ENCODE data around the gene SNX20.

SNX20 gene

DNA sequence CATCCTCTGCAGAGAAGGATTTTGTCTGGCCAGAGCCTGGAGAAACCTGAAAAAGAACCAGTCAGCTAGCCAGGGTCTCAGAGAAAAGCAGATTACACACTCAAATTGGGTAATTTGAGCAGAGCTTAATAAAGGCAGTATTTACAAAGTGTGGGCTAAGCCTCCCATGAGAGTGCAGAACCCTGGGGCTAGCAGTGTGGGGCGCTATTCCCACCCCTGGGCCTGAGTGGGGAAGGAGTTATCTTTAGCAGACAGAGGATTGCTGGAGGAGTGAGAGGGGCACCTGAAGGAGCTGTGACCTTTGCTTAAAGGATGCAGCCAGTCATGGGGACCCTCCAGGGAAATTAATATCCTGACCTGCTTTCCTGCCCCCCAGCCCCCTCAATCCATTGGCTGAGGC is 46.2 kb downstream of the SNX20 start:
- no peak for DNase-seq (ENCODE audit: low read depth in 2 of 2)

DNA sequence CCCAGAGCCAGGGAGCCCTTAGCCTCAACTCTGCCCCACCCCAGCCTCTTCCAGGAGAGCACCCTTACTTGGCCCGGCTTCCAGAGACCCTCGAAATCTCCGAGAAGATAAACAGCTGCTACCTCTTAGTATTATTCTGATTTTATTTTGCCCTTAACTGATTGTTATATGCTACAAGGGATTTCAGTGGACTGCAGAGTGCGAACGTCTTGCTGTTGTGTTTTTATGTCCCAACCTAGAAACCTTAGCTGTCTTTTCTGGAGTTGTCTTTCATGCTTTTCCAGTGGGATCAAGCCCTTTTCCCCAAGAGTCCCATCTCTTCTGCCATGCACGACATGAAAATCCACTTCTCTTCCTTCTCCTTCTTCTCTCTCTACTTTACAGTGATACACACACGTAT is 47.0 kb downstream of the SNX20 start:
- DNase-seq (ENCODE audit: low read depth in 2 of 2), result no peak

DNA sequence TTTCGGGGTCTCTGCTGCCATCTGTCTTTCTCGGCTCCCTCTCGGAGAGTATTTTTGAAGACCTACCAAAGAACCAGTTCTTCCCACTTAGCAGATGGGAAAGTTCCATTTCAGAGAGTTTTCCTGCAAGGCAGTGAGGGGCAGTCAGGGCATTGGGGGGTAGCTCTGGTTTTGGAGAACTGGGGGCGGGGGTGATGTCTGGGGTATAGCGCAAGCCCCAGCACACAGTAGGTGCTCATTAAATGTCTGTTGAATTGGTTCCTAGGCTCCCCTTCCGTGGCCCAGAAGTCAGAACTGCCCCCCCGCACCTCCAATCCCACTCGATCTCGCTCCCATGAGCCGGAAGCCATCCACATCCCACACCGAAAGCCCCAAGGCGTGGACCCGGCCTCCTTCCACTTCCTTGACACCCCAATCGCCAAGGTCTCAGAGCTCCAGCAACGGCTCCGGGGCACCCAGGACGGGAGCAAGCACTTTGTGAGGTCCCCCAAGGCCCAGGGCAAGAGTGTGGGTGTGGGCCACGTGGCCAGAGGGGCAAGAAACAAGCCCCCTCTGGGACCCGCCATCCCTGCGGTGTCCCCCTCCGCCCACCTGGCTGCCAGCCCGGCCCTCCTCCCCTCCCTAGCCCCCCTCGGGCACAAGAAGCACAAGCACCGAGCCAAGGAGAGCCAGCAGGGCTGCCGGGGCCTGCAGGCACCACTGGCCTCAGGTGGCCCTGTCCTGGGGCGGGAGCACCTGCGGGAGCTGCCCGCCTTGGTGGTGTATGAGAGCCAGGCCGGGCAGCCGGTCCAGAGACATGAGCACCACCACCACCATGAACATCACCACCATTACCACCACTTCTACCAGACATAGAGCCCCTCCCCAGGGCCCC is 47.9 kb downstream of the SNX20 start:
- no peak for DNase-seq (ENCODE audit: low read depth in 2 of 2)

DNA sequence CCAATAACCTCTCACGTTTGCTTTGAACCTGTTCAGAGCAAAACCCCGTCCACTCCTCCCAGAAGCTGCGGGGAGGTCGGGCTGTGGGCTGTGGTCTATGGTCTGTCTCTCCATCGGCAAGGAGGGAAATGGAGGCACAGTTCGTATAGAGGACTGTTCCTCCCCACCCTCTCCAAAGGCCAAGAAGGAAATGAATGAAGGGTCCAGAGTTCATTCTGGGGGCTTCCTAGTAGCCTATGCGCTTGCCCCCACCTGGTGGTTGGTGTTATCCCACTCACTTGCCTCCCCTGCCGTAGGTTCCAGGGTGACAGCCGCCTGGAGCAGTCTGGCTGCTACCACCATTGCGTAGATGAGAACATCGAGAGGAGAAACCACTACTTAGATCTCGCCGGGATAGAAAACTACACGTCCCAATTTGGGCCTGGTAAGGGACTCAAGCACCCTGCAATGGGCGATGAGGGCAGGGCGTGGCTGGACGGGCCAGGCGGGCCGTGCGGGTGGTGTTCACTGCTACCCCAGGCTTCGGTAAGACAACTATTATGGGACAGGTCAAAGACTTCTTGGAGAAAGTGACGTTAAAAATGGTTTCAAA is 49.0 kb downstream of the SNX20 start:
- DNase-seq (ENCODE audit: low read depth in 2 of 2), result no peak

DNA sequence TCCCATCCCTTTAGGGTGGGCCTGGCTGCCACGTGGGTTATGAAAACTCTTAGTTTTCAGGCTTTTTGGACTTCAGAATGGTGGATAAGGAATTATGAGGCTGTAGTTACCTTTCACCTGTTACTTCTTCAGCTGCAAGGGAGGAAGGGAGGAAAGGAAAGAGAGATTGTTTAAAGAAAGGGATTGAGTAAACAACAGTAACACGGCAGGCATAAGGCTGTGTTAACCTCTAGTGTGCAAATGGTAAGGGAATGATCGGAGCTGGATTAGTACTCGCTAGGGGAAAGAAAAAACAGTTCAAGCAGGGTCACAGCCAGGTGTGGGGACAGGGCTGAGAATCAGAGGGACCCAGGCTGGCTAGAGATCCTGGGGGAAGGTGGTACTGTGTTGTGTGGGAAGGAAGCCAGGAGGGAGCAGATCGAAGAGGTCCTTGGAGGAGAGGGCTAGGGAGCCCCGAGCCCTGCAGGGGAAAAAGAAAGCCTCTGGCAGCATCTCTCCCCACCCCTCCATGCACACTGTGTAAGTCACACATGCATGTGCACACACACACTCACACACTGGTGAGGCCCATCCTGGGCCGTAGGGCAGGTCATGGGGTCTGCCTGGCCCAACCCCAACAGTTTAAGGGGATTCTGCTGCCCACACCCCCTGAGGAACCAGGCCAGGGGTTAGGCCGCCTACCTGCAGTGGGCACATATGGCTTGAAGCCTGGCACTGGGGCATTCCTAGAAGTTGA is 49.7 kb downstream of the SNX20 start:
- DNase-seq (ENCODE audit: low read depth in 2 of 2), result no peak

DNA sequence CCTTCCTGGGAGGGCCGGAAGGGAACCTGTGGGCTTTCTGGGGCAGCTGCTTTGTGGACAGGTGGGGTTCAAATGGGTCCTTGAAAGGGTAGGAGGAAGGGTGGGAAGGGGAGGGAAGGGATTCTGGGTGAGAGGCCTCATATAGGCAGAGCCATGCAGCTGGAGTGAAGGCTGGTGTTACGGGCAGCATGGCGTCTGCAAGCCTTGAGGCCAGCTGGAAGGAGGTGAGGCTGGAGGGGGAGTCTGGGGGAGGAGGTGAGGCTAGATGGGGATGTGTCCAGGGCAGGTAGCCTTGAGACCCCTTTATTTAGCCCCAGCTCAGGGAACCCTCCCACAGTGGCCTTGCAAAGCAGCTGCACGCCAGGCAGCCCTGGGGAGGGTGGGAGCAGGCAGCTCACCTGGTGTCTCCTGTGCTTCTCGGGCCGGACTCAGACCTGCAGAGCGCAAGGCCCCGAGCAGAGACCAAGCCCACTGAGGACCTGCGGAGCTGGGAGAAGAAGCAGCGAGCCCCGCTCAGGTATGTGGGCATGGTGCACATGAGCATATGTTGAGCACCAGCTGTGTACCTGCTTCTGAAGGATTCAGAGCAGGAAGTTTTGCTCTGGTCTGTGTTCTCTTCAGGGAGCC is 50.6 kb downstream of the SNX20 start:
- no peak for DNase-seq (ENCODE audit: low read depth in 2 of 2)

DNA sequence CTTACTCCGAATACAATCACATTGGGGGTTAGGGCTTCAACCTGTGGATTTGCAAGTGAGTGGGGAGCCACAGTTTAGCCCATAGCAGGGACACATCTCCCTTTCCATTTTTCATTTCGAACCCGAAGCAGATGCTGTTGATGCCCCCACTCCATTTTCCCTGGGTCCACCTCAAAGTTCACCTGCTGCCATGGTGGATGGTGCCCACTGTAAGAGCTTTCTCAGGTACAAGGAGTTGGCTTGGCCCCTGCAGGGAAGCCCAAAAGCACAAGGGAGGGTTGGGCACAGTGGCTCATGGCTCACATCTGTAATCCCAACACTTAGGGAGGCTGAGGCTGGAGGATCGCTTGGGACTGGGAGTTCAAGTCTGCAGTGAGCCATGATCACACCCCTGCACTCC is 51.8 kb downstream of the SNX20 start:
- DNase-seq (ENCODE audit: low read depth in 2 of 2), result no peak

DNA sequence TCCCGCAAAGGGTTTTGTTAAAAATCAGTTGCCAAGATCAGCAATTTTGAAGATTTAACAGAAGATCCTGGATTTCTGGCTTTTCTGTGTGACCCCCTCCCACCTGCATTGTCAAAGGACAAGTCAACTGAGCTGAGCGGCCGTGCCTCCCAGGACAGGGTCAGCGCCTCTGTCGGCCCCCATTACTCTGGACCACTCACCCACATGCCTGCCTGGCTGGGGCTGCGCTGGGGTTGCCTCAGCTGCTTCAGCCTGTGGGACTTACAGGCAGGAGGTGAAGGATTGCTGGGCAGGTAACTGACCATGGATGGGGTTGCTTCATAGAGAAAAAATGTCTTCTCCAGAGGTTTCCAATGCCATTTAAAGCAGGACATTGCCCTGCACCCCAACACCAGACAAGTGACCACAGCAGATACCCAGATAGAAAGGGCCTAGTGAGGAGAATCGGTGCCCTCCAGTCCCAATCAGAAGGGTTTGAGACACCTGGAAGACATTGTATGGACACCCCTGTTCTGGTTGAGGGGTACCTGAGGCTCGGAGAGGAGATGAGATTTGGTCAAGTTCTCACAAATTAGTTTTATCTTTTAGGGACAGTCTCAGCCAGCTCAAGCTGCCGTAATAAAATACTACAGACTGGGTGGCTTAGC is 52.8 kb downstream of the SNX20 start:
- DNase-seq (ENCODE audit: low read depth in 2 of 2), result no peak

DNA sequence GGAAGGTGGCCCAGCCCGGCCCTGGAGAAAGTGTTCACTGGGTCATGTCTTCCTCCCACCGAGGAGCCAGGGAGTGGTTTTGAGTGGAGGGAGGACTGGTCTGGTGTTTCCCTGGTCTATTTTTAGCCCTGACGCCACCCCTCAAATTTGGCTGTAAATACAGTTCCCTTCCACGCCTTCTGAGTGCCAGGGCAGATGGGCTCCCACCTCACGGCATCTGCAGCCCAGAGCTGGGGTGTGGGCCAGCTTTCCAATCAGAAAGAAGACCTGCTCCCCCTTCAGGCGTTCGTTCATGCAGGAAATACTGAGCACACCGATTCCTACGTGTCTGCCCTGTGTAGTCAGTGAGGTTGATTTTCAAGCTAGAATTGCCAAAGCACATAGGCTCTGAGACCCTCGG is 53.7 kb downstream of the SNX20 start:
- peak; percentile 24 to 27 for DNase-seq (ENCODE audit: low read depth in 2 of 2)

DNA sequence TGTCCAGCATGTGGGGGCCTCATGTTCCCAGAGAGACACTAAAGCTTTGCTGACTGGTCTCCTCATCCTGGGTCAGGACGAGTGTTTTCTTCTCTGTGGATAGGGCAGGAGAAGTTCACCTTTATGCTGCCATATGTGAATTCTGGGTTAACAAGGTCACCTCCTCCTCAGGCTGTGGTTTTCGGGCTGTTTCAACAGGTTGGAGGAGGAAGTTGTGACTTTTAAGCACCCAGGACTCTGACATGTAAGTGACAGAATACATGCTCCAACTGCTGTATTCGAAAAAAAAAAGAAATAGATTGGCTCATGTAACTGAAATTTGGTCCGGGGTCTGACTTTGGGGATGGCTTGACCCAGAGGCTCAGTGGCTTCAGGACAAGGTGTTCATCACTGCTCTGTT is 54.2 kb downstream of the SNX20 start:
- no peak for DNase-seq (ENCODE audit: low read depth in 2 of 2)

DNA sequence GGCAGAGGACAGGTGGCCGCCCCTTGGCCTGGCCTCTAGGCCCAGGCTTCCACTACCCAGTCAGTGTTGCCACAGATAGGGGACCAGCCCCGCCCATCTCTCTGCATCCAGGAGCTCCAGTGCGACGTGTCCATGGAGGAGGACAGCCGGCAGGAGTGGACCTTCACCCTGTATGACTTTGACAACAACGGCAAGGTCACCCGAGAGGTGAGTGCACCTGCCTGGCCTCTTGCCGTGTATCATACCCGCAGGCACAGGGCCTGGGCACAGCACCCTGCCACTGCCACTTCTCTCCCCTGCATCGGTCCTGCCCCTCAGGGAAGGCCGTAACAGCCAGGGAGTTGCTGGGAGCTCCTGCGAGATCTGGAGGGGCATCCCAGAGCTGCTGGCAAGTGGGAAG is 55.7 kb downstream of the SNX20 start:
- DNase-seq (ENCODE audit: low read depth in 2 of 2), result no peak

DNA sequence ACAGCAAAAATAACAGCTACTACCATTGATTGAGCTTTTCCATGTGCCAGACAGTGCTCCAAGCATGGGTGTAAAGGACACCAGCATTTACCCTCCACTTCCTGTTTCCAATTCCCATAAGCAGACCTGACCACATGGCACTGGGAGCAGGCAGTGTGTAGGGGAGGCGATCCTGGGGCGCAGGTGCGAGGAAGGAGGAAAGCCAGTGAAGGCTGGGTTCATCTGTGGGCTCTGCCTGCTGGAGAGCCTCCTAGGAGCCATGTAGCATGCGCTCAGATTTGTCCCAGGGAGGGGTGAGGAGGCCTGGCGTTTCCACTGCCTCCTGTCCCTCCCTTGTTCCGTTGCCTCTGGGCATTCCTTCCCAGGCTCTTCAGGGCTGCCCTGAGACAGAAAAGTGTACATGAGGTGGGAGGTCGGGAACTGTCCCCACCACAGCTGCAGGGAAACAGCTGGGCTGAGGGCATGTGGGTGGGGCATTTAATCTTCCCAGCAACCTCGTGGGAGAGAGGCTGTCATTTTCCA is 56.6 kb downstream of the SNX20 start:
- DNase-seq (ENCODE audit: low read depth in 2 of 2), result no peak

DNA sequence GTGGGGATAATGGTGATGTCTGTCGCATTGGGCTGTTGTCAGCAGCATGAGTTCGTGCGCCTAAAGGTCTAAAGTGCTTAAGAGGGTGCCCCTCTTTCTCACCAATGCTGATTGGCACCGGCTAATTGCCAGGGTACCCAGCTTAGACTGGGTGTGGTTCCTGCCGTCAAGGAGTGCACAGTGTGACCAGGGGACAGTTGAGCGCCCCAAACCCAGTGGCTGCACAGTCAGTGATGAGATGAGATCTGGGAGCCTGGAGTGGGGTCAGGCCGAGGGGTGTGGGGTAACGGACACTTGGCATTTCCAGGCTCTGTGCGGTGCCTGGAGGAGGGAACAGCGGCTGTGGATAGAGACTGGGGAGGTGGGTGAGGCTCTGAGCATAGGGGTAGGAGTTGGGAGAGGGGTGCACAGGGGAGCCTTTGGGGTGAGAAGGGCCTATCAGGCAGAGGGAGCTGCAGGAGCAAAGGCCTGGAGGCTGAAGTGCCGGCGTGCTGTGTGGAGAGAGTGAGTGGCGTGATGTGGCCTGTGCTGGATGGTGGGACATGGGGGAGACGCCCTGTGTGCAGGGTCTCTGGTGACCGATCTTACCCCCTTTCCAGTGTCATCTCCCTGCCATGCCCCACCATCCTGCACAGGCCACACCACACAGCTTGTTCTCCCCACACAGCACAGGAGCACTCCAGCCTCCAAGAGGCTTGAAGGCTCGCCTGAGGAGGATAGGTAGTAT is 58.3 kb downstream of the SNX20 start:
- no peak for DNase-seq (ENCODE audit: low read depth in 2 of 2)

DNA sequence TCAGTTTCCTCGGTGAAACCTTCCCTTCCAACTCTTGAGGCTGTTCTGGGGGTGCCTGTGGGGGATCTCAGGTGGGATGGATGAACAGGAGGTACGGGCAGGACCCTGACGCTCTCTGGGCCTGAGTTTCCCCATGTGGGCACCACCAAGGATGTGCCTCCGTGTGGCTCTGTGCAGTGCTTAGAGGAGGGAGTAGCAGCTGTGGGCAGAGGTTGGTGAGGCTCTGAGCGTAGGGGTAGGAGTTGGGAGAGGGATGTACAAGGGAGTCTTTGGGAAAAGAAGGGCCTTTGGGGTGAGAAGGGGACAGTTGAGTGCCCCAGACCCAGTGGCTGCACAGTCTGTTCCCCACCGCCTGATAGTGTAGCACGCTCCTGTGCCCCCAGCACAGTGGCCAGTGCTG is 59.1 kb downstream of the SNX20 start:
- DNase-seq (ENCODE audit: low read depth in 2 of 2), result no peak

All from stimulated activated CD4-positive, alpha-beta T cell treated with anti-CD3 and anti-CD28 coated beads, Interleukin-4, amount 100 ng/mL, for 48 hours (primary cell).